ENCODE measurements around the gene RND2. TPM values are rescaled to one million over a fixed set of nuclear protein-coding genes. Genes with fewer than 3 reads are reported as not detected.
A peak's percentile ranks its signal among the peaks of the same experiment; 100 is the strongest.
"Not testable (repeated sequence)": the region's sequence is repeated elsewhere in the genome, so short reads cannot be mapped to it uniquely, and the experiment has no call there.

The RND2 gene
- polyA plus RNA-seq (ENCODE audit: insufficient read length) = 3.5 TPM
- long read RNA-seq, donor 1, full-length matches to known transcripts = 1 of 1 reads
- long read RNA-seq, donor 1, partial matches to known transcripts = 0 of 1 reads
- long read RNA-seq, donor 1, other reads (novel, unspliced or antisense) = 0 of 1 reads
- long read RNA-seq, donor 2 = 0 reads
- long read RNA-seq, donor 3, full-length matches to known transcripts = 2 of 2 reads
- long read RNA-seq, donor 3, partial matches to known transcripts = 0 of 2 reads
- long read RNA-seq, donor 3, other reads (novel, unspliced or antisense) = 0 of 2 reads
- long read RNA-seq, donor 4 = 0 reads
- long read RNA-seq, donor 5, full-length matches to known transcripts = 3 of 3 reads
- long read RNA-seq, donor 5, partial matches to known transcripts = 0 of 3 reads
- long read RNA-seq, donor 5, other reads (novel, unspliced or antisense) = 0 of 3 reads
- long read RNA-seq, donor 6, full-length matches to known transcripts = 2 of 2 reads
- long read RNA-seq, donor 6, partial matches to known transcripts = 0 of 2 reads
- long read RNA-seq, donor 6, other reads (novel, unspliced or antisense) = 0 of 2 reads
- long read RNA-seq, donor 7, full-length matches to known transcripts = 1 of 1 reads
- long read RNA-seq, donor 7, partial matches to known transcripts = 0 of 1 reads
- long read RNA-seq, donor 7, other reads (novel, unspliced or antisense) = 0 of 1 reads
- long read RNA-seq, donor 8, full-length matches to known transcripts = 1 of 1 reads
- long read RNA-seq, donor 8, partial matches to known transcripts = 0 of 1 reads
- long read RNA-seq, donor 8, other reads (novel, unspliced or antisense) = 0 of 1 reads

- DNase-seq = peak; percentile 96
Measured at GRCh38 chr17:43024407-43025289, at the start of gene RND2. Gene RND2 (plus strand): TSS chr17:43025231. CDS start chr17:43025348, 117 bp downstream.

DNA sequence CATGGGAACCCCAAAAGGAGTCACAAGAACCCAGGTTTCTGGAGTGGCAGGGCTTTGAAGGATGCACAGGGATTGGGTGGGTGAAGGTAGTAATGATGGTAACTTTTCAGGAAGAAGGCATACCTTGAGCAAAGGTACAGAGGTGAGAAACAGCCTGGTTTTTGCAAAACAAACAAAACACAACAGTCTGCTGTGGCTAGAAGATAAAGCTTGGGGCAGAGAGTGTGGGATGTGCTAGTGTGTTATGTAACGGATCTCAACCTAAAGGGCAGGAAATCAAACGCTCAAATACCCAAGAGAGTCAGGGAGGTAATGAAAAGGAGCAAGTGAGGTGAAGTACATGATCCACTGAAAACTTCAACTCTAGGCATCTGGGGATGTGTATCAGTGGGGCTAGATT is 49.8 kb upstream of the RND2 start:
- no peak for DNase-seq

GRCh38 chr17:42975701-42976100 is 49.3 kb upstream of the RND2 start:
- not testable (repeated sequence) for DNase-seq

- DNase-seq = no peak
Measured at GRCh38 chr17:42979511-42980273, 45.3 kb upstream of the RND2 start, which contains the start of gene PTGES3L. Gene PTGES3L (minus strand): TSS chr17:42980080. CDS start chr17:42980053, 27 bp downstream.

DNA sequence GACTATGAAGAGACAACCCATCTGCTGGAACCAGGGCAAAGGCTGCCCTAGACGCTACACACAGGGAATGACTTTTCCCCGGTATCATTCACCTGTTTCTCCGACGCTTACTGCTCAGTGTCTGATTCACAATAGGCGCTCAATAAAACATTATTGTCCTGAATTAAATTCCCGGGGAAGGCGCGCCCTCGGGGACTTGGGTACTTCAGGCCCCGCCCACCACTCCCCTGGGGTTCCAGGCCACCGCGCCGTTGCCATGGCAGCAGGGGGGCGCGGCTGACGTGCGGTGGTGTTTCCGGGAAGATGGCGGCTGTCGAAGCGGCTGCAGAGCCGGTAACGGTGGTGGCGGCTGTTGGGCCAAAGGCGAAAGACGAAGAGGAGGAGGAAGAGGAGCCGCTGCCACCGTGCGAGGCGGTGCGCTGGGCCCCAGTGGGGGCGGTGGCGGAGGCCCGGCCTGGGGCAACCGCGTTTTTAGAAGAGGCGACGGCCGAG is 44.7 kb upstream of the RND2 start, which contains the start of gene RUNDC1:
RUNDC1 (plus strand) TSS at position 292 of the 492 bp plus-strand sequence; CDS start at position 304, 12 bp downstream.
- peak; percentile 93 for DNase-seq

DNA sequence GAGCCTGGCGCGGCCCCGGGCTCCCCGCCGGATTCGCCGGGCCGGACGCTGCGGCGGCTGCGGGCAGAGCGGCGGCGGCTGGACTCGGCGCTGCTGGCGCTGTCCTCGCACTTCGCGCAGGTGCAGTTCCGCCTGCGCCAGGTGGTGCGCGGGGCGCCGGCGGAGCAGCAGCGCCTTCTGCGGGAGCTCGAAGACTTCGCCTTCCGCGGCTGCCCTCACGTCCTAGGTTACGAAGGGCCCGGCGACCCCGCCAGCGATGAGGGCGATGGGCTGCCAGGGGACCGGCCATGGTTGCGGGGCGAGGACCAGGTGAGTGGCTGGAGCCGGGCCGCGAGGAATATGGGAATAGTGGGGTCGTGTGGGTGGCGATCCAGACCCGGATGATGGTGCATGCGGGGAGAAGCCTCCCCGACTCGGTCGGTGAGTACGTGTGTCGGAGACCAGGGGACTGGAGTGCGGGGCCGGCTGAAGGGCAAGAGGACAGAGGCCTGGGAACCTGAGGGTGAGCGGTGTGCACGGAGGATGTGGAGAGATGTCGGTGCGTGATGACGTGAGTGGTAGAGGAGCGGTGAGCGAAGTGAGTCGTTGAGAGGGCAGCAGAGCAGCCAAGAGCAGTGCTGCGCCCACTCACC is 44.1 kb upstream of the RND2 start:
- DNase-seq = no peak

- no peak for DNase-seq
Measured at GRCh38 chr17:42982266-42982665, 42.8 kb upstream of the RND2 start.

GRCh38 chr17:42985225-42985624 is 39.8 kb upstream of the RND2 start:
- no peak for DNase-seq

- DNase-seq = no peak
Measured at GRCh38 chr17:42989141-42989540, 35.9 kb upstream of the RND2 start.

DNA sequence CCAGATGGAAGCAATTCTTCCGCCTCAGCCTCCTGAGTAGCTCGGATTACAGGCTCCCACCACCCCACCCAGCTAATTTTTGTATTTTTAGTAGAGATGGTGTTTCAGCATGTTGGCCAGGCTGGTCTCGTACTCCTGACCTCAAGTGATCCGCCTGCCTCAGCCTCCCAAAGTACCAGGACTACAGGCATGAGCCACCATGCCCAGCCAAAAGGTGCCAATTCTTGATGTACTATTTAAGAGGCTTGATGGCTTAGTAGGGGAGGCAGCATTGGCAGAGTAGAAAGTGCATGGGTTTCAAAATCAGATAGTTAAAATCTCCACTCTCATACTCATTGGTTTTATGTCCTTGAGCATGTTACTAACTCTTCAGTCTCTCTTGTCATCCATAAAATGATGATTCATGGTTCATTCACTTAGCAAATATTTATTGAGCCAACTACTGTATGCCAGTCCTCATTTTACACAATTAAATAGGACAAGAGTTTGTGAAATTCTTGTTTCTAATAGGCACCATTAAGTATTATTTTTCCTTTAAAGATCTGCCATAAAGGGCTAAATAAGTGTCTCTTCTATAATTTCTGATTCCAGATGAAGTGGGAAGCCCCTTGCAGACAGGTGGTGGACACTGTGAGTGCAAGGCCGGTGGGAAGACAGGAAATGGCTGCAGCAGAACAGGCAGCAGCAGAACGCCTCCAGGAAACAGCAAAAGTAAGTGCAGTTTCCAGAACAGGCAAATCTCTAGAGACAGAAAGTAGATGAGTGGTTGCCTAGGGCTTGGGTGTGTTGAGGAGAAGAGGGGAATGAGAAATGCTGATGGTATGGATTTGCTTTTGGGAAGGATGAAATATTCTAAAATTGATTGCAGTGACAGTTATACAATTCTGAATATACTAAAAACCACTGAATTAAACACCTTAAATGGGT is 35.0 kb upstream of the RND2 start:
- no peak for DNase-seq

DNA sequence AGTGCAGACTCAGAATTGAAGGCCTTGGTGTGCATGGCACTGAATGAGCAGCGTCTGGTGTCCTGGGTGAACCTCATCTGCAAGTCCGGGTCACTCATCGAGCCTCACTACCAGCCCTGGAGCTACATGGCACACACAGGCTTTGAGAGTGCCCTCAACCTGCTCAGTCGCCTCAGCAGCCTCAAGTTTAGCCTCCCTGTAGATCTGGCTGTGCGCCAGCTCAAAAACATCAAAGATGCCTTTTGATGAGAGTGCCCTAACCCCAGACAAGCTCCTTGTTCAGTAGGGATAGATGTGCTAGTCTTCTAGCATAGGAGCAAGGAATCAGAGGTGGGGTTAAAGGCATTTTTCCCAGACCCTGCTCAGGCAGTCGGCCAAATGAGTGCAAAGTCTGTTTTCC is 33.6 kb upstream of the RND2 start:
- DNase-seq = no peak

DNA sequence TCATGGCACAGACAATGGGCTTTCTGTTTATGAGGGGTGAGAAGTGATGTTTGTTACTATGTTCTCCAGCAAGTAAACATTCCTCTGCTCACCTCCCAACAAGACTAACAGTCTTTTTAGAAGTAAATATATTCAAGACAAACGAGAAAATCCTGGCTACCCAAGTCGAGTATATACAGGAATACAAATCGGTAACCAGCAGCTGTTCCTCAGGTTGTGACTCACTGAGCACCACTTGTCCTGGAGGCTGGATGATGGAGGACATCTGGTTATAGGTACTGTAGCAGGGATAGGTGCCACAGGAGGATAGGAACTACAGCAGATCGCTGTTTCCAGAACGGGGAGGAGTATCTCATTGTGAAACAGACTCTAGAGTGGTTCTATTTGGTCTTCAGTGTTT is 32.2 kb upstream of the RND2 start:
- no peak for DNase-seq

DNA sequence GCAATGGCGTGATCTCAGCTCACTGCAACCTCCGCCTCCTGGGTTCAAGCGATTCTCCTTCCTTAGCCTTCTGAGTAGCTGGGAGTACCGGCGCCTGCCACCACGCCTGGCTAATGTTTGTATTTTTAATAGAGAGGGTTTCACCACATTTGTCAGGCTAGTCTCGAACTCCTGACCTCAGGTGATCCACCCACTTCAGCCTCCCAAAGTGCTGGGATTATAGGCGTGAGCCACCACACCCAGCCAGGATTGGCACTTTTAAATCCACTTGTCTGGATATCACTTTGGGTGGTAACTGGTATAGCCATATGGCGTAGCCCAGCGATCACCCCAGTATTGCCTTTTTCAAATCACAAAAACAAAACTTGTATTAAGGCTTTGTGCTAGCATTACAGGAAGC is 31.1 kb upstream of the RND2 start:
- DNase-seq = not testable (repeated sequence)

DNA sequence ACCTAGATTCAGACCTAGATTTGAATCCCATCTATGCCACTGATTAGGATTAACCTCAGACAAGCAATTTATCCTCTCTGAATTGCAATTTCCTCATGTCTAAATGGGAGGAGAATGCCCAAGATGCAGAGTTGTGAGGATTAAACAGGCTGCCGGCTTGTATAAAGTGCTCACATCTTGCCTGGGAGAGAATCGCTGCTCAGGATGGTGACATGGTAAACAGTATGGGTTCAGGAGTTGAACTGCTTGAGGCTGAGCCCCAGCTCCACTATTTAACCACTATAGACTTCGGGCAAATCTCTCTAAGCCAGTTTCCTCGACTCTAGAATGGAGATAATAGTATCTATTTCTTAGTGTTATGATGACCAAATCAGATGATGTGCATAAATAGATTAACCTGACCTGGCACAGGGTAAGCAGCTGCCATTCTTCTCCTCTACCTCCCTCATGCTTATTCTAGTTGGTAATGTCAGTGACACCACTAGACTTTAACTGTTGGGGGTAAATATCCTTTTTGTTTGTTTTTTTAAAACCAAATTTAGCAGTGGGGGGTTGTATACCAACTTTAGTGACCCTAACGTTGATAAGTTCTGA is 27.5 kb upstream of the RND2 start:
- DNase-seq = no peak

- peak; percentile 100 for DNase-seq
Measured at GRCh38 chr17:42997984-42998938, 26.8 kb upstream of the RND2 start, which contains the start of gene RPL27. Gene RPL27 (plus strand): TSS chr17:42998419. CDS start chr17:42998751, 332 bp downstream.

- DNase-seq = no peak
Measured at GRCh38 chr17:42999003-42999525, 26.0 kb upstream of the RND2 start.

GRCh38 chr17:43000894-43001293 is 24.1 kb upstream of the RND2 start:
- DNase-seq = not testable (repeated sequence)

Measured in left kidney (tissue), 8 donors.